Activated naive CD4-positive, alpha-beta T cell treated with anti-CD3 and anti-CD28 coated beads, Interleukin-2, amount 50 U/mL, for 72 hours (primary cell): ENCODE data around the gene SAFB2. TPM values are rescaled to one million over a fixed set of nuclear protein-coding genes. Genes with fewer than 3 reads are reported as not detected.
A peak's percentile ranks its signal among the peaks of the same experiment; 100 is the strongest.

Experiments used
- ATAC-seq, 2 donors: fragments of 150-1000 bp; cut with Tn5 transposase; 2 replicates each; pipeline ENCODE4 v1.10.0; 2021; ENCODE audit warnings: mild to moderate bottlenecking in 2 of 2, moderate library complexity in 2 of 2
- DNase-seq, 2 donors: peaks; one replicate each; pipeline ENCODE4 v3.0.0; 2021 to 2022; ENCODE audit warnings: low spot score in 2 of 2
- H3K27ac Mint-ChIP-seq, 2 donors: one replicate each; pipeline ENCODE4 v1.8.0; 2022; ENCODE audit warnings: mild to moderate bottlenecking in 2 of 2, mixed read lengths in 2 of 2
- H3K36me3 Mint-ChIP-seq, 2 donors: one replicate each; pipeline ENCODE4 v1.8.0; 2022; ENCODE audit warnings: mixed read lengths in 2 of 2
- H3K9me3 Mint-ChIP-seq, 2 donors: one replicate each; pipeline ENCODE4 v1.8.0; 2022; ENCODE audit warnings: mixed read lengths in 2 of 2
- total RNA-seq, 2 donors: library from RNA; stranded (reverse); gene quantifications; one replicate each; pipeline ENCODE4 v1.2.3, GENCODE V29; 2022

The SAFB2 gene
- total RNA-seq, 2 donors from 2014 or later: 107 to 233 TPM

DNA sequence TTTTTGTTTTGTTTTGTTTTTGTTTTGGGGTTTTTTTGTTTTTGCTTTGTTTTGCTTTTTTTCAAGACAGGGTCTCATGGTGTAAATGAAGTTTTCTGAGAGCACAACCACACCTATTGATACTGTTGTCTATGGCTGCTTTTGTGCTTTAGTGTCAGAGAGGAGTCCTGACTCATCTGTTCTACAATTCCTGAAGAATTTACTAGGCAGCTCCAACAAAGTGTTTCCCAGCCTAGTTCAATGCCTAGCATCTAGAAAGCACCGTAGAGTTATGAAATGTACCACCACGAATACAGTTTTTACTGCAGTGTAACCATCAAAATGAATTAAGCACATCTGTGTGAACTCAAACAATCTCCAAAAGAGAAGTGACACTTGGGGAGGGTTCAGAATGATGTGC lies 21.5 kb upstream of the SAFB2 start:
- Mint-ChIP-seq H3K36me3 (peaks cover 12 to 36% of the 10 kb centered on the region in 2 donors), H3K27ac (peak overlapping the region in 1 of 2 donors; percentile 79), H3K9me3 (no peaks in the 10 kb centered on the region)
- ATAC-seq: no peak
- DNase-seq: no peak

DNA sequence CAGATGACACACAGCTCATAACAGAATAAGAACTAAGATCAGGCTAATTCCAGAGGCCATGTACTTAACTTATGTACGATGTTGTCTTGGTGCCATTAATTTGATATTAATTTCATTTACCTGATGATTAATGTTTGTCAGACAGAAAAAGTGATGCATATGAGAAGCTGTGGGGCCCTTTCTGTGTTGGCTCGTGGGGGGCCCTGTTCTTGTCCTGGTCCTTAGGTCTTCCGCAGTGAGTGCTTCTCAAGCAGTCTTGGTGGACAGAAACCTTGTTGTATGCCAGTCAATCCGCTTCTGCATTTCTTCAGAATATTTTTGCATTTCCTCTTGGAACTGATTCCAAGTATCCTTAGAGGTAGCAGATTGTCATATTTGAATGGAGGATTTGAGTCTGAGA lies 20.5 kb upstream of the SAFB2 start:
- DNase-seq (no peak), ATAC-seq (no peak)
- Mint-ChIP-seq H3K27ac (no peak overlapping the region), H3K9me3 (no peaks in the 10 kb centered on the region), H3K36me3 (peaks cover 7 to 36% of the 10 kb centered on the region in 2 donors)

DNA sequence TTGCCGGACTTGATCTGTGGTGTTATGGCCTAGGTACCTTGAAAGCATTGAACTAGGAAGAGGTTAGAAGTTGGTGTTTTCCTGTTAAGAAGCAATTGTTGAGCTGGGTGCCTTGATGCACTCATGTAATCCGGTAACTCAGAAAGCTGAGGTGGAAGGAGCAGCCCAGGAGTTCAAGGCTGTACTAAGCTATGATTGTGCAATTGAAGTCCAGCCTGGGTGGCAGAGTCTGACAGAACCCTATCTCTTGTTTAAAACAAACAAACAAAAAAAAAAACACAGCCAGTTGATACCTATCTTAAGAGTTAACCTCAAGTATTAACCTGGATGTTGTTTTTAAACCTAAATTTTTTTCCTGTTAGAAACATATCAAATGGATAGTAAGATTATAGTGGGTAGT lies 19.6 kb upstream of the SAFB2 start:
- no peaks in the 10 kb centered on the region for H3K9me3 Mint-ChIP-seq
- DNase-seq: no peak
- H3K27ac Mint-ChIP-seq: no peak overlapping the region
- H3K36me3 Mint-ChIP-seq: peaks cover 6 to 34% of the 10 kb centered on the region in 2 donors
- ATAC-seq: no peak

DNA sequence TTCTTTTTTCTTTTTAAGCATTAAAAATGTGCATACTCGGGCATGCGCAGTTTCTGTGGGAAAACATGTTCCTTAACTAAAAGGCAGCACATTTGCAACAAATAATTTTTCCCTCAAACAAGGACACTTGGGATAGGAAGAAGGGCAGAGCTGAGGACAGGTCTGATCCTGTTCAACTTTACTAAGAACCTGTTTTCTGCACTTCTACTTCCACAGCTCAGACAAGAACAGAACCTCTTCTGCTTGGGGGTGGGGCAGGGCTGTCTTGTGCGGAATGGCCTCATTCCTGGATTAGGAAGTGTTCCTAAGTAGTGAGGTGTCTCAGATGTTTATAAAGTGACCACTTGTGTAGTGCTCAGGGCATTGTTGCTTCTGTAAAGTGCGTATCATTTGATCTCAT lies 18.6 kb upstream of the SAFB2 start:
- Mint-ChIP-seq H3K27ac (peak overlapping the region in 1 of 2 donors; percentile 61), H3K36me3 (peaks cover 6 to 24% of the 10 kb centered on the region in 2 donors)
- no peak for DNase-seq

DNA sequence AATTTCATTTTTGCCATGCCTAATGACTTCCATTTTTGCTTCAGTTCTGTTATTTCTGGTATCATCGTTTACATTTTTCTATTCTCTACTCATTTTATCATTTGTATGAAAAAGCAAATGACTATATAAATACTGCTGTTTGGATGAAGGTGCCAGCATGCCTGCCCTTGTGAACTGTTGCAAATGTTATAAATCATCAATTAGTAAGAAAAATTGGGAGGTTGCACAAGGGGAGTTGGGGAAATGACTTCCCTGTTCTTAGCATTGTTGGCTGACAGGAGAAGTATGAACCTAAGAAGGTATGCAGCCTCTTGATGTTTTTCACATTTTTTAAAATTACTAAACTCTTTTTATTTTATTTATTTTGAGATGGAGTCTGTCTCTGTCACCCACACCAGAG lies 15.4 kb upstream of the SAFB2 start:
- ATAC-seq: no peak
- Mint-ChIP-seq H3K36me3 (peaks cover 6% of the 10 kb centered on the region in 2 donors), H3K27ac (peak overlapping the region in 1 of 2 donors; percentile 55), H3K9me3 (no peaks in the 10 kb centered on the region)
- no peak for DNase-seq

More for the DNA sequence above, 18.6 kb upstream of the SAFB2 start:
- no peak for ATAC-seq
- no peaks in the 10 kb centered on the region for H3K9me3 Mint-ChIP-seq

DNA sequence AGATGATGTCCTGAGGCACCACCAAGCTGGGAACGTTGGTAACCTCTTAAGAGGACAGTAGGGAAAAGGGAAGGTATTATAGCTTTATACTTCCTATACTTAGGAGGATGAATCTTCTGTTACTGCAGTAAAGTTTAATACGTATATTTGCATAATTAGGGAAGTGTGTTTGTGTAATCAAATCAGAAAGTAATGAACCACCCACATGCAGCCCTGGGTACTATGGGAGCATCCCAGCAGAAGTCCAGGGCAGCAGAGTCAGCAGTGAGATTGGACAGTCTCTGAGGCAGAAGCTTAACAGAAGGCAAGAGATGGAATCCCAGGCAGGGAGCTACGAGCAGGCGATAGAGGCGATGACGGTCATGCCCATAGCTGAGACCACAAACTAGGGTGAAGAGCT lies 12.9 kb upstream of the SAFB2 start:
- Mint-ChIP-seq H3K36me3 (peaks cover 0 to 6% of the 10 kb centered on the region in 2 donors), H3K9me3 (no peaks in the 10 kb centered on the region), H3K27ac (no peak overlapping the region)
- ATAC-seq: no peak
- DNase-seq: no peak

DNA sequence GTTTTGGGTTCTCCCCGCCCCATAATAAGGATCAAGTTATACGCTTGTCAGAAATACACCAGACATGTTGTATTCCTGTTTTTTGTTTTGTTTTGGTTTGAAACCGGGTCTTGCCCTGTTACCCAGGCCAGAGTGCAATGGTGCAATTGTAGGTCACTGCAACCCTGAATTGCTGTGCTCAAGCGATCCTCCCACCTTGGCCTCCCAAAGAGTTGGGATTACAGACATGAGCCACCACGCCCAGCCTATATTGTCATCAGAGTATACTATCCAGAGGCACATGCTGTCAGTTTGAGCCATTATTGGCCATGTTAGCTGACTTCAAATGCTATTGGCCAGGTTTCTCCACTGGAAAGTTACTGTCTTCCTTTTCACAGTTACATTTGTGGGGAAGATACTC lies 10.1 kb upstream of the SAFB2 start:
- ATAC-seq (no peak), DNase-seq (no peak)
- Mint-ChIP-seq H3K27ac (no peak overlapping the region), H3K9me3 (no peaks in the 10 kb centered on the region), H3K36me3 (peaks cover 8 to 13% of the 10 kb centered on the region in 2 donors)

DNA sequence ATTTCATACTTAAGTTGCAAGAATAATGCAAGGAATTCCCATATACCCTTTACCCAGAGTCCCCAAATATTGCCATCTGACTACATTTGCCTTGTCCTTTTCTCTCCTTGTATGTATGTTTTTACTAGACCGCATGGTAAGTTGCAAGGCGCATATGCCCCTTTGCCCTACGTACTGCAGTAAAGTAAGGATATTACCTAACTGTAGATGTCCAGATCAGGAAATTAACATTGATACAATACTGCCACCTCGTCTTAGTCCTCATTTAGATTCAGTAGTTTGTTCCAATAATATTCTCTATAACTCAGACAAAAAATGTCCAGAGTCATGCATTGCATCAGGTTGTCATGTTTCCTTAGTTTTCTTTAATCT lies 9.7 kb upstream of the SAFB2 start:
- H3K36me3 Mint-ChIP-seq: peaks cover 12 to 17% of the 10 kb centered on the region in 2 donors
- H3K27ac Mint-ChIP-seq: no peak overlapping the region
- DNase-seq: no peak
- no peaks in the 10 kb centered on the region for H3K9me3 Mint-ChIP-seq
- ATAC-seq: no peak

DNA sequence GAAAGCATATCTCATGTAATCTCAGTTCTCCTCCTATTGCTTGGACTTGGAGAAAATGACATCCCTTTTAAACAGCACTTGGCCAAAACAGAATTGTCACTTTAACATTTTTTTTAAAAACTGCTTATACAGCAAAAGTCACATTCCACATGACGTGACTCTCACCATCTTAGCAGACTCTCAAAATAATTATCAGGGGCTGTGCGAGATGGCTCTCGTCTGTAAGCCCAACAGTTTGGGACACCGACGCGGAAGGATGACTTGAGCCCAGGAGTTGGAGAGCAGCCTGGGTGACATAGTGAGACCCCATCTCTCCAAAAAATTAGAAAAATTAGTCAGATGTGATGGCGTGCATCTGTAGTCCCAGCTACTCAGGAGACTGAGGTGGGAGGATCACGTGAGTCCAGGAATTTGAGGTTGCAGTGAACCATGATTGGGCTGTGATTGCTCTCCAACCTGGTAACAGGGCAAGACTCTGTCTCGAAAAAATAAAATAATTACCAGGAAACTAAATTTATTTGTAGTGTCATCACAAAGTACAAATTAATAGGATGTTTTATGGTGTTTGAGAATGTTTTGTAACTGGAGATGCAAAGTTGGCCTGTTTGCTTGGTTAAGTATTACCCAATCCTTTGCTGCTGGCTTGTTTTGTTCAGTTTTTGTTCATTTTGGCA lies 9.1 kb upstream of the SAFB2 start:
- Mint-ChIP-seq H3K27ac (no peak overlapping the region), H3K36me3 (peaks cover 13 to 19% of the 10 kb centered on the region in 2 donors), H3K9me3 (no peaks in the 10 kb centered on the region)
- no peak for DNase-seq
- no peak for ATAC-seq

DNA sequence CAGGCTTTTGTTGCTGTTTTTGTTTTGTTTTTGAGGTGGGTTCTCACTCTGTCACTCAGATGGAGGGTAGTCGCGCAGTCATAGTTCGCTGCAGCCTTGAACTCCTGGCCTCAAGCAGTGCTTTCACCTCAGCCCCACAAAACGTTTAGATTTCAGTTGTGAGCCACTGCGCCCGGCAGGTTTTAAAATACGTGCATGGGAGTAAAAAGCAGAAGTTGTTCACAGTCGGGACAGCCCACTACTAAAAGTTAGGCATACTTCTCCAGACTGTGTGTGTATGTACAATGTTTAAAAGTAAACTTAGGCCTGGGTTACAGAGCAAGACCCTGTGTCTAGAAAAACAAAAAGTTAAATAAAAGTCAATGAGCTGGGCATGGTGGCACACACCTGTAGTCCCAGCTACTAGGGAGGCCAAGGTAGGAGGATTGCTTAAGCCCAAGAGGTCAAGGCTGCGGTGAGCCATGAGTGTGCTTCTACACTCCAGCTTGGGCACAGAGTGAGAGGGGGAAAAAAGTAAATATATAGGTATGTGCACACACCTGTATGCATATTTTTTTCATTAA lies 6.4 kb upstream of the SAFB2 start:
- peaks cover 40 to 46% of the 10 kb centered on the region in 2 donors for H3K36me3 Mint-ChIP-seq
- peak overlapping the region in 1 of 2 donors; percentile 55 for H3K27ac Mint-ChIP-seq
- no peaks in the 10 kb centered on the region for H3K9me3 Mint-ChIP-seq

DNA sequence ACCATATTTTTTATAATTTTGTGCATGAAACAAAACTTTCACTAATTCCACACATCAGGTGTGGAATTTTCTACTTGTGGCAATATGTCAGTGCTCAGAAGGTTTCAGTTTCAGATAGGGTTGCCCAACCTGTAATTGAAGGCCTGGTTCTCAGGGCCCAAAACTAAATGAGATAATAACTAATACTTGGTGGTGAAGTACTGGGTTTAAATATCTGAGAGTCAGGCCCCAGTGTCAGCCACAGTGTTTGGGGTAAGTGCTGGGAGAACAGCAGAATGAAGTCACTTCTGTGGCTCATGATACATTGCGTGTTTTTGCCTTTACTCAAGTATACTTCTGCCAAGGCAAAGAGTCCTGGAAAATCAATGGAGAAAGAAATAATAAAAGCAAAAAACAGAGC lies 5.9 kb upstream of the SAFB2 start:
- ATAC-seq: no peak
- Mint-ChIP-seq H3K27ac (peak overlapping the region in 1 of 2 donors; percentile 60), H3K36me3 (peaks cover 45 to 51% of the 10 kb centered on the region in 2 donors), H3K9me3 (no peaks in the 10 kb centered on the region)
- DNase-seq: no peak

More for the DNA sequence above, 6.4 kb upstream of the SAFB2 start:
- ATAC-seq: no peak
- no peak for DNase-seq

DNA sequence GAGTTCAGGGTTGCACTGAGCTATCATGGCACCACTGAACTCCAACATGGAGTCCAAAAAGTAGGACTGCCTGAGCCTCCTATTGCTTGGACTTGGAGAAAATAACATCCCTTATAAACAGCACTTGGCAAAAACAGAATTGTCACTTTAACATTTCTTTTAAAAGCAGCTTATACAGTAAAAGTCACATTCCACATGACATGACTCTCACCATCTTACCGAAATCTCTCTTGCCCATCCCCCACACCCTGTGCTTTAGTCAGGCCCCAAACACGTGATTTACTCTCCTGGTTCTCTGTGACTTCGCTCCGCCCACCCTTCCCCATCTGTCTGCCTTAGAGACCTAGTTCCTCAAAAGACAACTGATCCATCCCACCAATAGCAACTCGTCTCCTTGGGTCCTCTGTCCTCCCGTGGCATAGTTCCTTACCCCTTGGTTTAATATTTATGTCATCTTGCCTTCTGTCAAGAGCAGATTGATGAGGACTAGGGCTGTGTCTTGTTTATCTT lies 4.9 kb upstream of the SAFB2 start:
- DNase-seq (peak in 1 of 2 donors; percentile 58), ATAC-seq (no peak)
- H3K27ac Mint-ChIP-seq: peak overlapping the region in 1 of 2 donors; percentile 65
- peaks cover 54 to 61% of the 10 kb centered on the region in 2 donors for H3K36me3 Mint-ChIP-seq
- H3K9me3 Mint-ChIP-seq: no peaks in the 10 kb centered on the region

DNA sequence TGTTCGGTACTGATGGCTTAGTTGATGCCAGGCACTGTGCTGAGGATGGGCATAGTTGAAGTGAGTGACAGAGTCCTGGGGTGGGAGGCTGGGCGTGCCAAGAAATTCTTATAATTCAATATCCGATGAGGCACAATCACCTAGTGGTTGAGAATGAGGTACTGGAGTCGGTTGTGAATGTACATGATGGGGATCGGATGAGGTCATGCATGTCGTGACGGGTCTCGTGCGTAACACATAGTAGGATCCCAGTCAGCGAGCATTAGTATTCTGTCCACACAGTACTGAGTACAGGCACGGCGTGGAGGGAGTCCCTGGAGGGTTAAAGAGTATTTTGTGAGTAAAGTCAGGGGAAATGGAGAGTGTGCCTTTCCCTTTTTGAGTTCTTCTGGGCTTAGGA lies 3.1 kb upstream of the SAFB2 start:
- no peaks in the 10 kb centered on the region for H3K9me3 Mint-ChIP-seq
- DNase-seq (no peak), ATAC-seq (no peak)
- H3K36me3 Mint-ChIP-seq: peaks cover 65 to 79% of the 10 kb centered on the region in 2 donors
- peak overlapping the region in 1 of 2 donors; percentile 75 for H3K27ac Mint-ChIP-seq

DNA sequence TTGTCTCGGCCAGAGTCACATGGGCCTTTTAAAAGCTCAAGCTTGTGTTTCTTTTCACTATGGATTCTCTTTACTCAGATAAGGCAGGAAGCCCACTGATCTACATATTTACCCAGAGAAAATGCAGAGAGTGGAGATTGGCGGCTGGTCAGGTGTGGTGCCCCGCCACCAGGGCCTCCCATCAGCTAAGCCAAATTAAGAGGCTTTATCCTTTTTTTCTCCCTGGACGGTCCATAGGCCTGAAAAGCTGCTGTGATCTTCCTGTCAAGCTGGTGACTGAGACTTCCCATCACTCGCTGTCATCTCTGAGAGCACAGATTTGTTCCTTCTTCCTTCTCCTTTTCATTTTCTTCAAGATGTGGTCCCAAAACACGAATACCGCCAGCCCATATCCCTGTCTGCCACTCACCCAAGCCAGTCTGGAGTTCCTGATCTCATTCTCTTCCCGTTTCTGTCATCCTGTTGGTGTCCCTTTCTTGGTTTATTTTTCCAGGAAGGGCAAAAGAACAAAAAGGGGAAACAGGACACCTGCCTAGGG lies 2.2 kb upstream of the SAFB2 start:
- Mint-ChIP-seq H3K36me3 (peaks cover 71 to 87% of the 10 kb centered on the region in 2 donors), H3K9me3 (no peaks in the 10 kb centered on the region), H3K27ac (peak overlapping the region; percentile 88 to 100)
- ATAC-seq: no peak
- no peak for DNase-seq

DNA sequence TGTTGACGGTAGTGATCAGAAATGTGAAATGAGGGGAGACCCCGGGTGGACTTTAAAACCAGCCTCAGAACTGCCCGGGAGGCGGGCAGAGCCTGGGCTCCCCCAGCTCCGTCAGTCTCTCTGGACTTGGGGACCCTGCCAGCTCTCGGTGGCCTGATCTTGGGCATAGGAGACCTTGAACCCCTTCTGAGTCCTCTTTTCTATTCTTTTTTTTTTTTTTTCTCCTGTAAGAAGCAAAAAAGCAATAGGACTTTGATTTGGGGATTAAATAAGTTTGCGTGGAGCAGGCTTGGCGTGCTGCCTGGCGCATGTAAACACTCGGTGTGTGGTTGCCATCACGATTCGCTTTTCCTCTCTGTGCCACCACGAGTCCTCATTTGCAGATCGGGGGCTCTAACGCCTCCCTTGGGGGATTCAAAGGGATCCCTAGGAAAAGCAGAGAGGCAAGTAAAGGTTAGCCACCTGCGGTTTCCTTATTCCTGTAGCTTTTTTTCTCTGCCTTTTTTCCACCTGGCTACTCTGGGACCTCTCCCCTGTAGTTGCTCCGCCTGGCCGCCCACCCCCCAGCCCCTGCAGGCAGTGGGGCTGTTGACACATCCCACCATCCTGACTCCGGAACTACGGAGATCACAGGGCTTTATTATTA lies 1.6 kb upstream of the SAFB2 start:
- Mint-ChIP-seq H3K27ac (peak overlapping the region; percentile 88 to 100), H3K9me3 (no peaks in the 10 kb centered on the region), H3K36me3 (peaks cover 71 to 87% of the 10 kb centered on the region in 2 donors)
- ATAC-seq (peak in 1 of 2 donors; percentile 11), DNase-seq (no peak)

DNA sequence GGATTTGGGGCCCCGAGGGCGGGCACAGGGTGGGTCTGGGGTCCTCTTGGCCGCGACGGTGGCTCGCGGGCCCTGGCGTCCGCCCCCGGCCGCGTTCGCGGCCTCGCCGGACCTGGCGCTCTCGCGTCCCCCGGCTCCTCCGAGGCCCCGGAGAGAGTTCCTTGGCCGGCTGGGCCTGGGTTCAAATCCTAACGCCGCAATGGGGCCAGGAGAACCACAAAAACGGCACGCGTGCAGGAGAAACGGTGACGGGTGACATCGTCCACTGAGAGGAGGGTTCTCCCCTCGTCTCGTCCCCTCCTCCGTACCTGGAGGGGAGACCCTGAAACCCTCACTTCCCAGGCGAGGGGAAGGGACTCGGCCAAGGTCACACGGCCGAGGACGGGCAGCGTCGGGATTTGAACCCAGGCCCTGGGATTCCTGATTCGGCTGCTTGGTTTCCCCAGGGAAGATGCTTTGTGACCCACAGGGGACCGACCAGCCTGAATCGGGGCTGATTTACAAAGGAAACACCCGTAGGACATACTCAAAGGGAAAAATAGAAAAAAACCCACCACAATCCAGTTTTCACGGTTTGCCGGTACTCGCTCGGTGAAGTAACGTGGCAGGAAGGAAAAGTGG lies 931 bp upstream of the SAFB2 start:
- DNase-seq (peak in 1 of 2 donors; percentile 29), ATAC-seq (no peak)
- Mint-ChIP-seq H3K27ac (peak overlapping the region; percentile 100), H3K36me3 (peaks cover 71 to 87% of the 10 kb centered on the region in 2 donors), H3K9me3 (no peaks in the 10 kb centered on the region)
